OCI-LY1 (cell line): ENCODE results near the gene SH3YL1.

Experiments used
- EZH2 ChIP-seq: fragments of 200-600 bp; sonication (generic), shearing (Covaris generic); IDR thresholded peaks from 2 replicates; pipeline ENCODE4 v1.8.0; 2017; ENCODE audit warnings: borderline replicate concordance, mixed run types, mild to moderate bottlenecking, antibody characterized with exemption, low read length, moderate library complexity, mixed read lengths
- TF ChIP-seq, protein P1 (sequence below): fragments of 200-600 bp; sonication (generic), shearing (Covaris generic); IDR thresholded peaks from 2 replicates; pipeline ENCODE4 v1.5.1; 2017; ENCODE audit warnings: mild to moderate bottlenecking, antibody characterized with exemption, low read length, moderate library complexity, mixed read lengths

GRCh38 chr2:262117-262516 lies 1.7 kb downstream of the SH3YL1 start:
- TF ChIP-seq, protein P1, sequence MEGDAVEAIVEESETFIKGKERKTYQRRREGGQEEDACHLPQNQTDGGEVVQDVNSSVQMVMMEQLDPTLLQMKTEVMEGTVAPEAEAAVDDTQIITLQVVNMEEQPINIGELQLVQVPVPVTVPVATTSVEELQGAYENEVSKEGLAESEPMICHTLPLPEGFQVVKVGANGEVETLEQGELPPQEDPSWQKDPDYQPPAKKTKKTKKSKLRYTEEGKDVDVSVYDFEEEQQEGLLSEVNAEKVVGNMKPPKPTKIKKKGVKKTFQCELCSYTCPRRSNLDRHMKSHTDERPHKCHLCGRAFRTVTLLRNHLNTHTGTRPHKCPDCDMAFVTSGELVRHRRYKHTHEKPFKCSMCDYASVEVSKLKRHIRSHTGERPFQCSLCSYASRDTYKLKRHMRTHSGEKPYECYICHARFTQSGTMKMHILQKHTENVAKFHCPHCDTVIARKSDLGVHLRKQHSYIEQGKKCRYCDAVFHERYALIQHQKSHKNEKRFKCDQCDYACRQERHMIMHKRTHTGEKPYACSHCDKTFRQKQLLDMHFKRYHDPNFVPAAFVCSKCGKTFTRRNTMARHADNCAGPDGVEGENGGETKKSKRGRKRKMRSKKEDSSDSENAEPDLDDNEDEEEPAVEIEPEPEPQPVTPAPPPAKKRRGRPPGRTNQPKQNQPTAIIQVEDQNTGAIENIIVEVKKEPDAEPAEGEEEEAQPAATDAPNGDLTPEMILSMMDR: no peak
- no peak for TF ChIP-seq EZH2
